Trophoblast cell (in vitro differentiated cells and primary cell): Measurements from ENCODE around the gene GPR84.

ENCODE experiments used
- DNase-seq, 2 donors: peaks; one replicate each; pipeline ENCODE4 v3.0.0-alpha.2; 2016
- H2AFZ ChIP-seq: 2 replicates; pipeline ENCODE4 v1.6.1; 2013; ENCODE audit warnings: low read length, moderate library complexity, mild to moderate bottlenecking; ENCODE audit not compliant: insufficient read depth, poor library complexity
- H2AK5ac ChIP-seq: 2 replicates; pipeline ENCODE4 v1.6.1; 2013; ENCODE audit warnings: mild to moderate bottlenecking, low read length
- H2BK120ac ChIP-seq: 2 replicates; pipeline ENCODE4 v1.6.1; 2013; ENCODE audit warnings: low read length, mild to moderate bottlenecking, moderate library complexity; ENCODE audit not compliant: insufficient read depth, poor library complexity
- H2BK12ac ChIP-seq: 2 replicates; pipeline ENCODE4 v1.6.1; 2013; ENCODE audit warnings: mild to moderate bottlenecking, low read length, moderate library complexity
- H2BK5ac ChIP-seq: 2 replicates; pipeline ENCODE4 v1.6.1; 2013; ENCODE audit warnings: low read length, low read depth, moderate library complexity, mild to moderate bottlenecking; ENCODE audit not compliant: poor library complexity
- H3K14ac ChIP-seq: 2 replicates; pipeline ENCODE4 v1.6.1; 2013; ENCODE audit warnings: mild to moderate bottlenecking, low read length
- H3K18ac ChIP-seq: 2 replicates; pipeline ENCODE4 v1.6.1; 2013; ENCODE audit warnings: mild to moderate bottlenecking, low read length
- H3K23ac ChIP-seq: 2 replicates; pipeline ENCODE4 v1.6.1; 2013; ENCODE audit warnings: low read length
- H3K27ac ChIP-seq: 2 replicates; pipeline ENCODE4 v1.5.1; 2013; ENCODE audit warnings: low read depth, mild to moderate bottlenecking, inconsistent platforms, low read length, moderate library complexity
- H3K27me3 ChIP-seq: 2 replicates; pipeline ENCODE4 v1.6.1; 2013; ENCODE audit warnings: inconsistent platforms, mild to moderate bottlenecking, low read length, moderate library complexity; ENCODE audit not compliant: insufficient read depth
- H3K36me3 ChIP-seq, 2 experiments: 1 replicate in 1 of 2; 2 replicates in 1 of 2; pipeline ENCODE4 v1.6.1; 2013; ENCODE audit warnings: low read length in 2 of 2, mild to moderate bottlenecking in 2 of 2, moderate library complexity in 1 of 2; ENCODE audit not compliant: insufficient read depth in 2 of 2, control insufficient read depth in 1 of 2
- H3K4ac ChIP-seq: 2 replicates; pipeline ENCODE4 v1.6.1; 2013; ENCODE audit warnings: low read depth, mild to moderate bottlenecking, low read length, moderate library complexity
- H3K4me1 ChIP-seq, 2 experiments: 1 replicate in 1 of 2; 2 replicates in 1 of 2; pipeline ENCODE4 v1.6.1; 2013; ENCODE audit warnings: low read length in 2 of 2, mild to moderate bottlenecking in 2 of 2, moderate library complexity in 1 of 2; ENCODE audit not compliant: insufficient read depth in 2 of 2, control insufficient read depth in 1 of 2
- H3K4me2 ChIP-seq: 2 replicates; pipeline ENCODE4 v1.6.1; 2013; ENCODE audit warnings: inconsistent platforms, mild to moderate bottlenecking, low read length, moderate library complexity
- H3K4me3 ChIP-seq: 2 replicates; pipeline ENCODE4 v1.5.1; 2013; ENCODE audit warnings: mild to moderate bottlenecking, low read depth, low read length, inconsistent platforms
- H3K79me1 ChIP-seq: one replicate; pipeline ENCODE4 v1.6.1; 2013; ENCODE audit warnings: low read length
- H3K79me2 ChIP-seq: 2 replicates; pipeline ENCODE4 v1.6.1; 2013; ENCODE audit warnings: low read length, mild to moderate bottlenecking; ENCODE audit not compliant: control insufficient read depth, insufficient read depth, poor library complexity
- H3K9ac ChIP-seq: 2 replicates; pipeline ENCODE4 v1.6.1; 2013; ENCODE audit warnings: mild to moderate bottlenecking, low read length
- H3K9me3 ChIP-seq: 2 replicates; pipeline ENCODE4 v1.6.1; 2013; ENCODE audit warnings: low read depth, mild to moderate bottlenecking, control low read depth, inconsistent platforms, low read length; ENCODE audit not compliant: insufficient read depth
- H4K12ac ChIP-seq: 2 replicates; pipeline ENCODE4 v1.6.1; 2013; ENCODE audit warnings: low read depth, mild to moderate bottlenecking, low read length, moderate library complexity
- H4K8ac ChIP-seq: 2 replicates; pipeline ENCODE4 v1.6.1; 2013; ENCODE audit warnings: low read depth, mild to moderate bottlenecking, low read length, moderate library complexity
- H4K91ac ChIP-seq: one replicate; pipeline ENCODE4 v1.6.1; 2013; ENCODE audit warnings: low read depth, mild to moderate bottlenecking, low read length, moderate library complexity
- WGBS: extraction: QIAGEN DNeasy Blood & Tissue Kit; methylation state at CpG from one replicate; pipeline ENCODE4 v1.1.7; 2013; ENCODE audit warnings: missing lambda C conversion rate; ENCODE audit not compliant: insufficient read length, insufficient coverage; ENCODE audit errors: extremely low coverage; 5-methylcytosine and 5-hydroxymethylcytosine counted together

Gene GPR84

DNA sequence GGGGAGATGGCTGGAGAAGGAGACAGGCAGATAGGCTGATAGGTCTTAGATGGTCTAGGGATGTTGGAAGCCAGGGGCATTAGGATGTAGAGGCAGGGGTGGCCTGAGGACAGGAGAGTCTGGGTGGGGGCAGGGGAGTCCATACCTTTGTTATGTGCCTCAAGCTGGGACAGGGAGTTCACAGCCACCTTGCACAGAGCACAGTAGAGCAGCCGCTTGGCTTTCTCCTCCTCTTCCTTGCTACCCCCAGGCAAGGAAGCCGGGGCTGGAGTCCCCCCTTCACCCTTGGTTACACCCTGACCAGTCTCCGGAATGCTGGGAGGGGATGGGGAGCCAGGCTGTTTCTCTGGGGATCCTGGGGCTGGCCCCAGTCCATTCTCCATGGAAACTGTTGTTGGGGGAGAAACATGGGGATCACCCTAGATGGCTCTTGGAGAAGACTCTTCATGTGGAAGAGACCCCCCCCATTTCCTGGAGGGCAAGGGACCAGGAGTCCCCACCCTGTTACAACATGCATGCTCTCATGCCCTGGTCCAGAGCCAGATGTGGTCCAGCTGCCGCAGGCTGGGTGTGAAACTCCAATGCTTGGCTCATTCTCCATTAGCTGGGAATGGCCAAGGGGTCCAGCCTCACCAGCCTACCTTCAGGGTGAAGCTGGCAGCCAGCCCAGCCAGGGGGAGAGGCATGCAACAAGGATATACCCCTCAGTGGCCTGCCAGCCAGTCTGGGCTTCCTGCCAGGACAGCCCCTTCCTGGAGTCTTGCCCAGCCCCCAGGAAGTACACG, 7.2 kb upstream of the GPR84 start:
- peaks cover 7 to 19% of the 10 kb centered on the region in 2 experiments for H3K4me1 ChIP-seq
- H3K27me3 ChIP-seq, result no peaks in the 10 kb centered on the region
- H3K79me1 ChIP-seq, result peaks cover 4% of the 10 kb centered on the region
- H3K9me3 ChIP-seq, result no peaks in the 10 kb centered on the region
- no peak overlapping the region for H3K4me3 ChIP-seq
- WGBS, result no CpG with 5 or more reads among the region's 5 CpGs
- no peak overlapping the region for H3K14ac ChIP-seq
- no peak overlapping the region for H4K91ac ChIP-seq
- H2AK5ac ChIP-seq, result no peak overlapping the region
- peak overlapping the region; percentile 22 for H4K8ac ChIP-seq
- H3K27ac ChIP-seq, result no peak overlapping the region
- H2BK120ac ChIP-seq, result no peak overlapping the region
- no peaks in the 10 kb centered on the region for H3K79me2 ChIP-seq
- H2AFZ ChIP-seq, result no peak overlapping the region
- H4K12ac ChIP-seq, result no peak overlapping the region
- no peak for DNase-seq
- no peak overlapping the region for H3K9ac ChIP-seq
- no peak overlapping the region for H3K18ac ChIP-seq
- no peak overlapping the region for H2BK5ac ChIP-seq
- no peak overlapping the region for H2BK12ac ChIP-seq
- peaks cover 41 to 52% of the 10 kb centered on the region in 2 experiments for H3K36me3 ChIP-seq
- no peak overlapping the region for H3K23ac ChIP-seq
- no peak overlapping the region for H3K4me2 ChIP-seq
- no peak overlapping the region for H3K4ac ChIP-seq

DNA sequence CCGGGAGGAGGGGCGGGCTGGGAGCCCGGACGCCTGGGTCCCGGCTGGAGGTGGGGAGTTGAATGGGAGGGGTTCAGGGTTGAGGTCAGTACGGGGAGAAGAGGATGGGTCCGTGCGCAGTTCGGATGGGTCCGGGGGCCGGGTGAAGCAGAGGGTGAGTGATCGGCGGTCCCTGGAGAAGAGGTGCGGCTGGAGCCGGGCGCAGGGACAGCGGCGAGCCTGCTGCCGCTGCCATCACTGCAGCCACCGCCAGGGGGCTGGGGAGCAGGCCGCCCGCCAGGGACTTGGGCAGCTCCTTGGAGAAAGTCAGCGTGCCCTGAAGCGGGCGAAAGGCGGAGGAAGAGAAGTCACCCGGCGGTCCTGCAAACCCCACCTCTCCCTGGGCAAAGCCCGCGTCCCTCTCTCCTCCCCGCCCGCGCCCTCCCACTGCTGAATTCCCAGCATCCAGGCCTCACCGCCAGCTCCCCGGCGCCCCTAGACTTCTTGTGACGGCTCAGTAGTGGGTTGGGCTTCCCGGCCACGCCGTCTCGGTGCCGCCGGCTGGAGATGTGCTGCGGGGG, 6.0 kb upstream of the GPR84 start:
- peaks cover 7 to 18% of the 10 kb centered on the region in 2 experiments for H3K4me1 ChIP-seq
- peak overlapping the region; percentile 49 for H4K8ac ChIP-seq
- no peak overlapping the region for H2BK120ac ChIP-seq
- no peaks in the 10 kb centered on the region for H3K9me3 ChIP-seq
- H4K91ac ChIP-seq, result no peak overlapping the region
- H2AFZ ChIP-seq, result no peak overlapping the region
- no peak overlapping the region for H3K4me3 ChIP-seq
- H3K9ac ChIP-seq, result no peak overlapping the region
- H3K79me2 ChIP-seq, result no peaks in the 10 kb centered on the region
- H3K27me3 ChIP-seq, result no peaks in the 10 kb centered on the region
- WGBS, result no CpG with 5 or more reads among the region's 44 CpGs
- H3K79me1 ChIP-seq, result peaks cover 4% of the 10 kb centered on the region
- DNase-seq, result peak; percentile 64 to 89
- peak overlapping the region; percentile 52 for H3K4me2 ChIP-seq
- H3K27ac ChIP-seq, result no peak overlapping the region
- no peak overlapping the region for H2BK5ac ChIP-seq
- no peak overlapping the region for H2AK5ac ChIP-seq
- H3K36me3 ChIP-seq, result peaks cover 31 to 43% of the 10 kb centered on the region in 2 experiments
- H3K23ac ChIP-seq, result no peak overlapping the region
- H2BK12ac ChIP-seq, result no peak overlapping the region
- peak overlapping the region; percentile 64 for H4K12ac ChIP-seq
- H3K4ac ChIP-seq, result no peak overlapping the region
- H3K18ac ChIP-seq, result no peak overlapping the region
- no peak overlapping the region for H3K14ac ChIP-seq

DNA sequence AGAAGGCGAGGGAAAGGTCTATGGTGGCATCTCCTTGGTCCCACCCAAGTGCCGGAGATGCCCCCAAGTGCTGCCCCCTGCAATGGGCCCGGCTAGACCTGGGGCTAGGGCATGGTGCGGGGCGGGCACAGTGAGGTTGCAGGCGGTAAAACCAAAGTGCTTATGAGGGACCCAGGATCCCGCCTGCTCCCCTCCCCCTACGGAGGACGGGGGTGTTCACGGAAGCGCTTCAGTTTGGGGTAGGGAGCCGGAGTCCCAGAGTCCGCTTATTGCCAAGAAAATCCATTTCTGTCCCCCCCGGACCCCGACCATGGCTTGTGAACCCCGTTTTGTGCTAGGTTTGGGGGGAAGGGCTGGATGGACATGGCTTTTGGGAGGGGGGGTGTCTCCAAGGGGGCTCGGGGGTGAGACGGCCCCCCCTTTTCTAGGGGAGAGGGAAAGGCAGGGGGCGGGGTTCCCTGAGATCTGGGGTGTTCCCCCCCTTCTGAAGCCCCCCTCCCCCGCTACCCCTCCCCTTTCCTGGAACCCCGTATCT, 5.4 kb upstream of the GPR84 start:
- Histone ChIP-seq H3K4ac (no peak overlapping the region), H2BK120ac (no peak overlapping the region), H4K91ac (no peak overlapping the region), H3K79me2 (no peaks in the 10 kb centered on the region), H2BK12ac (no peak overlapping the region), H3K27ac (no peak overlapping the region), H2AFZ (no peak overlapping the region), H3K4me1 (peaks cover 7 to 18% of the 10 kb centered on the region in 2 experiments), H4K8ac (no peak overlapping the region), H3K79me1 (peaks cover 4% of the 10 kb centered on the region), H3K23ac (no peak overlapping the region), H3K27me3 (no peaks in the 10 kb centered on the region), H3K9me3 (no peaks in the 10 kb centered on the region), H2AK5ac (no peak overlapping the region), H3K9ac (no peak overlapping the region), H3K4me2 (peak overlapping the region; percentile 58), H3K4me3 (no peak overlapping the region), H2BK5ac (no peak overlapping the region), H3K36me3 (peaks cover 26 to 37% of the 10 kb centered on the region in 2 experiments), H4K12ac (no peak overlapping the region), H3K18ac (no peak overlapping the region), H3K14ac (no peak overlapping the region)
- WGBS, result no CpG with 5 or more reads among the region's 21 CpGs
- DNase-seq, result no peak

DNA sequence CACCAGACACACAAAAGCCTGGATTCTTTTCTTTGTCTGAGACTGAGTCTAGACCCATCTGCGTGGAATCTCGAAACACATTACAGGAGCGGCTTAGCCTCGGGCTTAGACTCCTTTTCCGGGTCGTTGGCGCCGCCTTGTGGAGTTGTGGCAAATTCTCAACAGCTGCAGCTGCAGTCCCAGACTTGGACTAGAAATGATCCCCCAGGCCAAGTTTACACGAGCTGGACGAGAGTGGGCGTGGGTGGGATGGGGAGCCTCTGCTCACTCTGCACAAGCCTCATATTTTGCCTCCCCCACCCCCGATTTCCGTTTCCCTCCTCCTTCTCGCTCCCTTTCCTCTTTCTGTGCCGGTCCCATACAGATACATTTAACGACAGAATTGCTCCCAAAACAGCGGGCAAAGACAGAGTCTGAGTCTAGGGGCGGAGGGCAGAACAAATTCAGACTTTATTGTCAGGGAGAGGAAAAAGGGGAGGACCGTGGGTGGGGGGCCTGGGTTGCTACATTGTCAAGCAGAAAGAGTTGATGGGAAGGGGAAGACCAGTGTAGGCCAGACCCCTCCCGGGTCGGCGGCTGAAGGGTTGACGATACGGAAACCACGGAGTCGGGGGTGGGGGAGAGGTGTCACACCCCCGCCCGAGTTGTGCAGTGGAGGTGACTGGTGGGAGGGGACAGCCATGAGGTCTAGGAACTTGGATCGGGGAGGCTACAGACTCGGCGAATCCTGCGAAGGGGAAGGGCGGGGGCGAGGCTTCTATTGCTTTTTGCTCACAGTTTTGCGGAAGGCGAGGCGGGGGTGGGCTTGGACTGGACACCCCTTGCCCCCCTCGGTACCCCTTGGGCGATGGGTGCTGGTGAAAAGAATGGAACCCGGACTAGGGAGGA, 4.7 kb upstream of the GPR84 start:
- Histone ChIP-seq H2BK12ac (no peak overlapping the region), H3K79me2 (no peaks in the 10 kb centered on the region), H4K91ac (no peak overlapping the region), H3K14ac (no peak overlapping the region), H2AK5ac (no peak overlapping the region), H3K9me3 (no peaks in the 10 kb centered on the region), H3K23ac (no peak overlapping the region), H3K4me3 (no peak overlapping the region), H3K18ac (no peak overlapping the region), H2AFZ (no peak overlapping the region), H3K27me3 (no peaks in the 10 kb centered on the region), H3K4me1 (peaks cover 7 to 18% of the 10 kb centered on the region in 2 experiments), H3K4ac (no peak overlapping the region), H4K12ac (no peak overlapping the region), H4K8ac (peak overlapping the region; percentile 83), H3K27ac (peak overlapping the region; percentile 19), H3K79me1 (peaks cover 4% of the 10 kb centered on the region), H3K4me2 (peak overlapping the region; percentile 58), H3K36me3 (peaks cover 18 to 30% of the 10 kb centered on the region in 2 experiments), H3K9ac (no peak overlapping the region), H2BK120ac (no peak overlapping the region), H2BK5ac (no peak overlapping the region)
- WGBS, result no CpG with 5 or more reads among the region's 40 CpGs
- peak; percentile 90 to 95 for DNase-seq
